Thyroid gland (tissue), 4 donors: ENCODE measurements around the gene THAP3. TPM values are rescaled to one million over a fixed set of nuclear protein-coding genes. Genes with fewer than 3 reads are reported as not detected.
"Not testable (repeated sequence)": the region's sequence is repeated elsewhere in the genome, so short reads cannot be mapped to it uniquely, and the experiment has no call there.

Source experiments
- DNase-seq, 2 donors: peaks; one replicate each; pipeline ENCODE4 v3.0.0-alpha.2; 2019
- H3K27ac ChIP-seq, 3 donors: fragments of 200-600 bp; sonication (generic); 1 replicate in 2 of 3; 2 replicates in 1 of 3; pipeline ENCODE4 v1.5.1; 2016 to 2019; ENCODE audit warnings: mild to moderate bottlenecking in 1 of 3, moderate library complexity in 1 of 3
- H3K27me3 ChIP-seq: fragments of 200-600 bp; sonication (generic); one replicate; pipeline ENCODE4 v1.5.1; 2019
- H3K36me3 ChIP-seq, 2 donors: fragments of 200-600 bp; sonication (generic); one replicate each; pipeline ENCODE4 v1.5.1; 2016 to 2019
- H3K4me1 ChIP-seq, 2 donors: fragments of 200-600 bp; sonication (generic); one replicate each; pipeline ENCODE4 v1.5.1; 2017 to 2019
- H3K4me3 ChIP-seq, 3 donors: fragments of 200-600 bp; sonication (generic); replicated peaks in 1 of 3; 1 replicate in 2 of 3; 2 replicates in 1 of 3; pipeline ENCODE4 v1.5.1; 2016; ENCODE audit warnings: mild to moderate bottlenecking in 1 of 3
- H3K9me3 ChIP-seq: fragments of 200-600 bp; sonication (generic); one replicate; pipeline ENCODE4 v1.5.1; 2017
- CTCF ChIP-seq, 6 experiments: fragments of 200-600 bp in 3 of 6; fragments of 450-650 bp in 3 of 6; sonication (generic) in 3 of 6; IDR thresholded peaks; one replicate each; pipeline ENCODE4 v1.5.1; 2016 to 2019; ENCODE audit warnings: antibody characterized with exemption in 6 of 6, mild to moderate bottlenecking in 2 of 6, inconsistent platforms in 1 of 6, moderate library complexity in 1 of 6
- POLR2A ChIP-seq, 2 donors: fragments of 450-650 bp; IDR thresholded peaks; one replicate each; pipeline ENCODE4 v1.6.1; 2017; ENCODE audit warnings: antibody characterized with exemption in 2 of 2, mild to moderate bottlenecking in 2 of 2, moderate library complexity in 1 of 2
- WGBS, 2 donors: methylation state at CpG; one replicate each; pipeline ENCODE4 v1.1.5; 2017; 5-methylcytosine and 5-hydroxymethylcytosine counted together
- intact Hi-C: fragments of 100-400 bp; cut with DNase I; formaldehyde crosslinking; loops from one replicate; pipeline ENCODE4 v1.15.1; 2023
- total RNA-seq, 4 donors: library from RNA; depleted of rRNA; stranded (reverse); fragments of >200 nt; gene quantifications; one replicate each; pipeline ENCODE4 v1.2.3, GENCODE V29; 2016

The THAP3 gene
- total RNA-seq, 4 donors from 2014 or later: 21.2 to 35.3 (median 30.5) TPM

- Histone ChIP-seq H3K9me3 (no peaks in the 10 kb centered on the region), H3K36me3 (peaks cover 43 to 64% of the 10 kb centered on the region in 2 donors), H3K4me1 (peaks cover 20 to 39% of the 10 kb centered on the region in 2 donors), H3K27me3 (no peaks in the 10 kb centered on the region), H3K4me3 (no peak overlapping the region), H3K27ac (no peak overlapping the region)
- WGBS, 2 donors: 87 to 100% methylated on average over 5 to 13 of the region's 15 CpGs
- intact Hi-C loops: no loop called here
- TF ChIP-seq POLR2A (IDR thresholded peaks at IDR 0.05) (no peak), CTCF (IDR thresholded peaks at IDR 0.05) (no peak)
- no peak for DNase-seq
Measured at GRCh38 chr1:6596886-6597776, 27.5 kb upstream of the THAP3 start.

GRCh38 chr1:6597777-6598131 is 26.9 kb upstream of the THAP3 start:
- Histone ChIP-seq H3K27ac (no peak overlapping the region), H3K27me3 (no peaks in the 10 kb centered on the region), H3K4me3 (no peak overlapping the region), H3K9me3 (no peaks in the 10 kb centered on the region), H3K36me3 (peaks cover 43 to 60% of the 10 kb centered on the region in 2 donors), H3K4me1 (peaks cover 20 to 39% of the 10 kb centered on the region in 2 donors)
- WGBS, 2 donors: 95 to 96% methylated on average over 4 to 6 of the region's 6 CpGs
- no peak for TF ChIP-seq CTCF (IDR thresholded peaks at IDR 0.05)
- no peak for TF ChIP-seq POLR2A (IDR thresholded peaks at IDR 0.05)
- no peak for DNase-seq
- intact Hi-C loops: no loop called here

- intact Hi-C loops: no loop called here
Measured at GRCh38 chr1:6599141-6599975, 25.3 kb upstream of the THAP3 start.

GRCh38 chr1:6599991-6600390 is 24.7 kb upstream of the THAP3 start:
- H3K36me3 ChIP-seq: peaks cover 21 to 37% of the 10 kb centered on the region in 2 donors
- H3K4me1 ChIP-seq: peaks cover 32 to 56% of the 10 kb centered on the region in 2 donors
- intact Hi-C loops: loop anchor here (2.0 kb wide), 1 partner anchor 15 kb away; no protein-coding TSS in a partner anchor

More at GRCh38 chr1:6599141-6599975, 25.3 kb upstream of the THAP3 start:
- no peak for DNase-seq
- Histone ChIP-seq H3K4me1 (peaks cover 29 to 49% of the 10 kb centered on the region in 2 donors), H3K36me3 (peaks cover 27 to 44% of the 10 kb centered on the region in 2 donors), H3K9me3 (no peaks in the 10 kb centered on the region), H3K27ac (peak overlapping the region in 1 of 3 donors; percentile 15), H3K27me3 (no peaks in the 10 kb centered on the region), H3K4me3 (peak overlapping the region in 1 of 3 donors; percentile 92)
- TF ChIP-seq CTCF (IDR thresholded peaks at IDR 0.05) (no peak), POLR2A (IDR thresholded peaks at IDR 0.05) (no peak)
- 91 to 92% methylated on average over 21 to 27 of the region's 31 CpGs for WGBS, 2 donors

GRCh38 chr1:6600410-6601048 is 24.1 kb upstream of the THAP3 start:
- peaks cover 33 to 59% of the 10 kb centered on the region in 2 donors for H3K4me1 ChIP-seq
- WGBS, 2 donors: 24 to 38% methylated on average over 6 to 10 of the region's 10 CpGs
- DNase-seq: no peak
- peak overlapping the region; percentile 98 to 99 (median 99) for H3K27ac ChIP-seq
- H3K36me3 ChIP-seq: peaks cover 20 to 32% of the 10 kb centered on the region in 2 donors
- intact Hi-C loops: loop anchor here (2.0 kb wide), 1 partner anchor 14 kb away; no protein-coding TSS in a partner anchor
- no peak for TF ChIP-seq CTCF (IDR thresholded peaks at IDR 0.05)
- TF ChIP-seq POLR2A (IDR thresholded peaks at IDR 0.05): no peak
- H3K4me3 ChIP-seq: peak overlapping the region; percentile 62 to 92 (median 91)
- no peaks in the 10 kb centered on the region for H3K27me3 ChIP-seq
- no peaks in the 10 kb centered on the region for H3K9me3 ChIP-seq

More at GRCh38 chr1:6599991-6600390, 24.7 kb upstream of the THAP3 start:
- H3K4me3 ChIP-seq: peak overlapping the region in 1 of 3 donors; percentile 92
- not testable (repeated sequence) for H3K27me3 ChIP-seq, H3K9me3 ChIP-seq, DNase-seq
- WGBS, 2 donors: 80 to 91% methylated on average over 8 of the region's 8 CpGs
- H3K27ac ChIP-seq: peak overlapping the region; percentile 98 to 99 (median 99)
